Upper lobe of right lung (tissue), 1 donor: ENCODE results near the gene POU2AF3. TPM values are rescaled to one million over a fixed set of nuclear protein-coding genes. Genes with fewer than 3 reads are reported as not detected.

Experiments
- ATAC-seq: fragments of 200-7000 bp; cut with Tn5 transposase; one replicate; pipeline ENCODE4 v1.9.1; 2020; ENCODE audit warnings: mild to moderate bottlenecking, moderate library complexity
- DNase-seq: peaks from one replicate; pipeline ENCODE4 v3.0.0-alpha.2; 2020
- H3K27ac ChIP-seq: fragments of 200-600 bp; one replicate; pipeline ENCODE4 v1.8.0; 2022
- H3K27me3 ChIP-seq: fragments of 200-600 bp; one replicate; pipeline ENCODE4 v1.8.0; 2022; ENCODE audit warnings: mild to moderate bottlenecking
- H3K36me3 ChIP-seq: fragments of 200-600 bp; one replicate; pipeline ENCODE4 v1.8.0; 2022
- H3K4me1 ChIP-seq: fragments of 200-600 bp; one replicate; pipeline ENCODE4 v1.8.0; 2022
- H3K4me3 ChIP-seq: fragments of 200-600 bp; one replicate; pipeline ENCODE4 v1.8.0; 2022; ENCODE audit warnings: mild to moderate bottlenecking
- H3K9me3 ChIP-seq: fragments of 200-600 bp; one replicate; pipeline ENCODE4 v1.8.0; 2022
- CTCF ChIP-seq: fragments of 200-600 bp; IDR thresholded peaks from one replicate; pipeline ENCODE4 v1.8.0; 2022; ENCODE audit warnings: antibody characterized with exemption
- intact Hi-C: fragments of 100-400 bp; cut with DNase I; formaldehyde crosslinking; loops from one replicate; pipeline ENCODE4 v1.11.0; 2022
- total RNA-seq: library from RNA; stranded (reverse); fragmentation: NEBNext Ultra II Directional; extraction: Animal tissue kit (Norgen Biotek cat#: 25700); gene quantifications from one replicate; pipeline ENCODE4 v1.2.1, GENCODE V29; 2021
- donor health status: DM: no; HTN: yes; CAD: no; lungs with severe emphysema.

The POU2AF3 gene
- total RNA-seq, 1 donor from 2014 or later: 1.8 TPM

GRCh38 chr11:111297696-111298095 is 650 bp upstream of the POU2AF3 start:
- H3K4me3 ChIP-seq: no peak overlapping the region
- H3K27ac ChIP-seq: no peak overlapping the region
- no peaks in the 10 kb centered on the region for H3K36me3 ChIP-seq
- TF ChIP-seq CTCF: no peak
- H3K4me1 ChIP-seq: peaks cover 5% of the 10 kb centered on the region
- no peak for DNase-seq
- ATAC-seq: no peak
- intact Hi-C loops: no loop called here
- no peaks in the 10 kb centered on the region for H3K27me3 ChIP-seq
- H3K9me3 ChIP-seq: no peaks in the 10 kb centered on the region

GRCh38 chr11:111299101-111300026 is 1.0 kb downstream of the POU2AF3 start:
- intact Hi-C loops: no loop called here
- Histone ChIP-seq H3K27me3 (no peaks in the 10 kb centered on the region), H3K27ac (peak overlapping the region; percentile 85), H3K36me3 (no peaks in the 10 kb centered on the region), H3K4me1 (peaks cover 5% of the 10 kb centered on the region), H3K9me3 (no peaks in the 10 kb centered on the region), H3K4me3 (peak overlapping the region; percentile 58)
- ATAC-seq: peak; percentile 84
- TF ChIP-seq CTCF: peak; percentile 61
- DNase-seq: peak; percentile 88

GRCh38 chr11:111300569-111300968 is 2.2 kb downstream of the POU2AF3 start:
- no peak overlapping the region for H3K4me3 ChIP-seq
- no peaks in the 10 kb centered on the region for H3K36me3 ChIP-seq
- no peak for TF ChIP-seq CTCF
- intact Hi-C loops: no loop called here
- no peaks in the 10 kb centered on the region for H3K27me3 ChIP-seq
- H3K4me1 ChIP-seq: peaks cover 5% of the 10 kb centered on the region
- no peaks in the 10 kb centered on the region for H3K9me3 ChIP-seq
- DNase-seq (no peak), ATAC-seq (no peak)
- peak overlapping the region; percentile 85 for H3K27ac ChIP-seq

GRCh38 chr11:111301004-111301841 is 2.9 kb downstream of the POU2AF3 start:
- H3K4me3 ChIP-seq: no peak overlapping the region
- no peaks in the 10 kb centered on the region for H3K9me3 ChIP-seq
- DNase-seq (no peak), ATAC-seq (no peak)
- TF ChIP-seq CTCF: no peak
- H3K36me3 ChIP-seq: no peaks in the 10 kb centered on the region
- peak overlapping the region; percentile 34 for H3K27ac ChIP-seq
- peaks cover 5% of the 10 kb centered on the region for H3K4me1 ChIP-seq
- no peaks in the 10 kb centered on the region for H3K27me3 ChIP-seq
- intact Hi-C loops: no loop called here

- H3K27me3 ChIP-seq: no peaks in the 10 kb centered on the region
- intact Hi-C loops: no loop called here
- peaks cover 5% of the 10 kb centered on the region for H3K4me1 ChIP-seq
- H3K9me3 ChIP-seq: no peaks in the 10 kb centered on the region
- H3K27ac ChIP-seq: peak overlapping the region; percentile 34
- H3K4me3 ChIP-seq: no peak overlapping the region
- DNase-seq (no peak), ATAC-seq (no peak)
- TF ChIP-seq CTCF: no peak
- H3K36me3 ChIP-seq: no peaks in the 10 kb centered on the region
Measured at GRCh38 chr11:111301842-111302118, 3.4 kb downstream of the POU2AF3 start.
